ENCODE data around the gene USP17L29. TPM values are rescaled to one million over a fixed set of nuclear protein-coding genes. Genes with fewer than 3 reads are reported as not detected.

The USP17L29 gene, protein sequence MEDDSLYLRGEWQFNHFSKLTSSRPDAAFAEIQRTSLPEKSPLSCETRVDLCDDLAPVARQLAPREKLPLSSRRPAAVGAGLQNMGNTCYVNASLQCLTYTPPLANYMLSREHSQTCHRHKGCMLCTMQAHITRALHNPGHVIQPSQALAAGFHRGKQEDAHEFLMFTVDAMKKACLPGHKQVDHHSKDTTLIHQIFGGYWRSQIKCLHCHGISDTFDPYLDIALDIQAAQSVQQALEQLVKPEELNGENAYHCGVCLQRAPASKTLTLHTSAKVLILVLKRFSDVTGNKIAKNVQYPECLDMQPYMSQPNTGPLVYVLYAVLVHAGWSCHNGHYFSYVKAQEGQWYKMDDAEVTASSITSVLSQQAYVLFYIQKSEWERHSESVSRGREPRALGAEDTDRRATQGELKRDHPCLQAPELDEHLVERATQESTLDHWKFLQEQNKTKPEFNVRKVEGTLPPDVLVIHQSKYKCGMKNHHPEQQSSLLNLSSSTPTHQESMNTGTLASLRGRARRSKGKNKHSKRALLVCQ
- total RNA-seq = not detected in 2 replicates

DNA sequence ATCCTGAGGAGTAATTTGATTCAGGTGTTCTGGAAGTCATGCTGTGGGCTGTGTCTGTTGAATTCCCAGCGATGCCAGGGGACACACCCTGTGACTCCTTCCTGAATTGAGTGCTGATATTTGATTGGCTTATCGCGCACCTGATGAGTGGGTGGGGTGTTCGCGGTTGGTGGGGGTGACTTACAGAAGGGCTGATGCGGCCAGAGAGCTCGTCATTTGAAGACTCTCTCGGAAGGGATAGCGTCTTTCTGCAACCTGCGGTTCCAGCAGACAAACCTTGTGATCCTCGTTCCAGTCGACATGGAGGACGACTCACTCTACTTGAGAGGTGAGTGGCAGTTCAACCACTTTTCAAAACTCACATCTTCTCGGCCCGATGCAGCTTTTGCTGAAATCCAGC, at the start of gene USP17L29:
TSS of gene USP17L29 (plus strand) at position 301 of the 400 bp plus-strand sequence. CDS start at position 301, 0 bp downstream.

DNA sequence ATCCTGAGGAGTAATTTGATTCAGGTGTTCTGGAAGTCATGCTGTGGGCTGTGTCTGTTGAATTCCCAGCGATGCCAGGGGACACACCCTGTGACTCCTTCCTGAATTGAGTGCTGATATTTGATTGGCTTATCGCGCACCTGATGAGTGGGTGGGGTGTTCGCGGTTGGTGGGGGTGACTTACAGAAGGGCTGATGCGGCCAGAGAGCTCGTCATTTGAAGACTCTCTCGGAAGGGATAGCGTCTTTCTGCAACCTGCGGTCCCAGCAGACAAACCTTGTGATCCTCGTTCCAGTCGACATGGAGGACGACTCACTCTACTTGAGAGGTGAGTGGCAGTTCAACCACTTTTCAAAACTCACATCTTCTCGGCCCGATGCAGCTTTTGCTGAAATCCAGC, 28.6 kb upstream of the USP17L29 start, which contains the start of gene USP17L24:
TSS of gene USP17L24 (plus strand) at position 301 of the 400 bp plus-strand sequence. CDS start at position 301, 0 bp downstream.

DNA sequence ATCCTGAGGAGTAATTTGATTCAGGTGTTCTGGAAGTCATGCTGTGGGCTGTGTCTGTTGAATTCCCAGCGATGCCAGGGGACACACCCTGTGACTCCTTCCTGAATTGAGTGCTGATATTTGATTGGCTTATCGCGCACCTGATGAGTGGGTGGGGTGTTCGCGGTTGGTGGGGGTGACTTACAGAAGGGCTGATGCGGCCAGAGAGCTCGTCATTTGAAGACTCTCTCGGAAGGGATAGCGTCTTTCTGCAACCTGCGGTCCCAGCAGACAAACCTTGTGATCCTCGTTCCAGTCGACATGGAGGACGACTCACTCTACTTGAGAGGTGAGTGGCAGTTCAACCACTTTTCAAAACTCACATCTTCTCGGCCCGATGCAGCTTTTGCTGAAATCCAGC, 23.8 kb upstream of the USP17L29 start, which contains the start of gene USP17L25:
TSS of gene USP17L25 (plus strand) at position 301 of the 400 bp plus-strand sequence. CDS start at position 301, 0 bp downstream.

DNA sequence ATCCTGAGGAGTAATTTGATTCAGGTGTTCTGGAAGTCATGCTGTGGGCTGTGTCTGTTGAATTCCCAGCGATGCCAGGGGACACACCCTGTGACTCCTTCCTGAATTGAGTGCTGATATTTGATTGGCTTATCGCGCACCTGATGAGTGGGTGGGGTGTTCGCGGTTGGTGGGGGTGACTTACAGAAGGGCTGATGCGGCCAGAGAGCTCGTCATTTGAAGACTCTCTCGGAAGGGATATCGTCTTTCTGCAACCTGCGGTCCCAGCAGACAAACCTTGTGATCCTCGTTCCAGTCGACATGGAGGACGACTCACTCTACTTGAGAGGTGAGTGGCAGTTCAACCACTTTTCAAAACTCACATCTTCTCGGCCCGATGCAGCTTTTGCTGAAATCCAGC, 19.1 kb upstream of the USP17L29 start, which contains the start of gene USP17L26:
TSS of gene USP17L26 (plus strand) at position 301 of the 400 bp plus-strand sequence. CDS start at position 301, 0 bp downstream.

DNA sequence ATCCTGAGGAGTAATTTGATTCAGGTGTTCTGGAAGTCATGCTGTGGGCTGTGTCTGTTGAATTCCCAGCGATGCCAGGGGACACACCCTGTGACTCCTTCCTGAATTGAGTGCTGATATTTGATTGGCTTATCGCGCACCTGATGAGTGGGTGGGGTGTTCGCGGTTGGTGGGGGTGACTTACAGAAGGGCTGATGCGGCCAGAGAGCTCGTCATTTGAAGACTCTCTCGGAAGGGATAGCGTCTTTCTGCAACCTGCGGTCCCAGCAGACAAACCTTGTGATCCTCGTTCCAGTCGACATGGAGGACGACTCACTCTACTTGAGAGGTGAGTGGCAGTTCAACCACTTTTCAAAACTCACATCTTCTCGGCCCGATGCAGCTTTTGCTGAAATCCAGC, 14.3 kb upstream of the USP17L29 start, which contains the start of gene USP17L5:
TSS of gene USP17L5 (plus strand) at position 301 of the 400 bp plus-strand sequence. CDS start at position 301, 0 bp downstream.

DNA sequence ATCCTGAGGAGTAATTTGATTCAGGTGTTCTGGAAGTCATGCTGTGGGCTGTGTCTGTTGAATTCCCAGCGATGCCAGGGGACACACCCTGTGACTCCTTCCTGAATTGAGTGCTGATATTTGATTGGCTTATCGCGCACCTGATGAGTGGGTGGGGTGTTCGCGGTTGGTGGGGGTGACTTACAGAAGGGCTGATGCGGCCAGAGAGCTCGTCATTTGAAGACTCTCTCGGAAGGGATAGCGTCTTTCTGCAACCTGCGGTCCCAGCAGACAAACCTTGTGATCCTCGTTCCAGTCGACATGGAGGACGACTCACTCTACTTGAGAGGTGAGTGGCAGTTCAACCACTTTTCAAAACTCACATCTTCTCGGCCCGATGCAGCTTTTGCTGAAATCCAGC, 9.6 kb upstream of the USP17L29 start, which contains the start of gene USP17L27:
TSS of gene USP17L27 (plus strand) at position 301 of the 400 bp plus-strand sequence. CDS start at position 301, 0 bp downstream.

DNA sequence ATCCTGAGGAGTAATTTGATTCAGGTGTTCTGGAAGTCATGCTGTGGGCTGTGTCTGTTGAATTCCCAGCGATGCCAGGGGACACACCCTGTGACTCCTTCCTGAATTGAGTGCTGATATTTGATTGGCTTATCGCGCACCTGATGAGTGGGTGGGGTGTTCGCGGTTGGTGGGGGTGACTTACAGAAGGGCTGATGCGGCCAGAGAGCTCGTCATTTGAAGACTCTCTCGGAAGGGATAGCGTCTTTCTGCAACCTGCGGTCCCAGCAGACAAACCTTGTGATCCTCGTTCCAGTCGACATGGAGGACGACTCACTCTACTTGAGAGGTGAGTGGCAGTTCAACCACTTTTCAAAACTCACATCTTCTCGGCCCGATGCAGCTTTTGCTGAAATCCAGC, 4.8 kb upstream of the USP17L29 start, which contains the start of gene USP17L28:
TSS of gene USP17L28 (plus strand) at position 301 of the 400 bp plus-strand sequence. CDS start at position 301, 0 bp downstream.

DNA sequence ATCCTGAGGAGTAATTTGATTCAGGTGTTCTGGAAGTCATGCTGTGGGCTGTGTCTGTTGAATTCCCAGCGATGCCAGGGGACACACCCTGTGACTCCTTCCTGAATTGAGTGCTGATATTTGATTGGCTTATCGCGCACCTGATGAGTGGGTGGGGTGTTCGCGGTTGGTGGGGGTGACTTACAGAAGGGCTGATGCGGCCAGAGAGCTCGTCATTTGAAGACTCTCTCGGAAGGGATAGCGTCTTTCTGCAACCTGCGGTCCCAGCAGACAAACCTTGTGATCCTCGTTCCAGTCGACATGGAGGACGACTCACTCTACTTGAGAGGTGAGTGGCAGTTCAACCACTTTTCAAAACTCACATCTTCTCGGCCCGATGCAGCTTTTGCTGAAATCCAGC, 9.4 kb downstream of the USP17L29 start, which contains the start of gene USP17L30:
TSS of gene USP17L30 (plus strand) at position 301 of the 400 bp plus-strand sequence. CDS start at position 301, 0 bp downstream.

Other genes starting within 250 kb of the USP17L29 start
- not detected in 2 replicates for gene FAM90A26, start 183.2 kb upstream of the USP17L29 start, total RNA-seq
- gene USP17L10, start 143.0 kb upstream of the USP17L29 start, total RNA-seq = not detected in 2 replicates
- gene USP17L11, start 138.2 kb upstream of the USP17L29 start, total RNA-seq = not detected in 2 replicates
- not detected in 2 replicates for gene USP17L12, start 133.5 kb upstream of the USP17L29 start, total RNA-seq
- not detected in 2 replicates for gene USP17L13, start 128.7 kb upstream of the USP17L29 start, total RNA-seq
- not detected in 2 replicates for gene USP17L15, start 119.3 kb upstream of the USP17L29 start, total RNA-seq
- not detected in 2 replicates for gene USP17L17, start 109.8 kb upstream of the USP17L29 start, total RNA-seq
- gene USP17L18, start 105.0 kb upstream of the USP17L29 start, total RNA-seq = not detected in 2 replicates
- gene USP17L19, start 100.3 kb upstream of the USP17L29 start, total RNA-seq = not detected in 2 replicates
- not detected in 2 replicates for gene USP17L20, start 95.5 kb upstream of the USP17L29 start, total RNA-seq
- gene USP17L21, start 90.8 kb upstream of the USP17L29 start, total RNA-seq = not detected in 2 replicates
- not detected in 2 replicates for gene USP17L22, start 86.0 kb upstream of the USP17L29 start, total RNA-seq
- gene USP17L24, start 28.5 kb upstream of the USP17L29 start, total RNA-seq = not detected in 2 replicates
- gene USP17L25, start 23.7 kb upstream of the USP17L29 start, total RNA-seq = not detected in 2 replicates
- not detected in 2 replicates for gene USP17L26, start 19.0 kb upstream of the USP17L29 start, total RNA-seq
- not detected in 2 replicates for gene USP17L5, start 14.2 kb upstream of the USP17L29 start, total RNA-seq
- not detected in 2 replicates for gene USP17L27, start 9.5 kb upstream of the USP17L29 start, total RNA-seq
- gene USP17L28, start 4.7 kb upstream of the USP17L29 start, total RNA-seq = not detected in 2 replicates
- gene USP17L30, start 9.5 kb downstream of the USP17L29 start, total RNA-seq = not detected in 2 replicates
- gene DEFB131A, start 90.8 kb downstream of the USP17L29 start, total RNA-seq = not detected in 2 replicates